ENCODE results near the gene GP1BB. TPM values are rescaled to one million over a fixed set of nuclear protein-coding genes. Genes with fewer than 3 reads are reported as not detected.
"Not testable (repeated sequence)": the region's sequence is repeated elsewhere in the genome, so short reads cannot be mapped to it uniquely, and the experiment has no call there.

Gene GP1BB
- total RNA-seq, 1 donor from 2014 or later: not detected

GRCh38 chr22:19722178-19722981 lies 959 bp upstream of the GP1BB start:
- peaks cover 2% of the 10 kb centered on the region for H3K27me3 ChIP-seq (ENCODE audit: control insufficient read depth, insufficient read depth, low read length)
- H3K36me3 ChIP-seq (ENCODE audit: control insufficient read depth, insufficient read depth, low read length): no peaks in the 10 kb centered on the region
- FAIRE-seq: no peak
- H3K4me3 ChIP-seq (ENCODE audit: low read depth, low read length): no peak overlapping the region
- no peak for DNase-seq (ENCODE audit: low read depth)
- no peak for TF ChIP-seq CTCF (IDR thresholded peaks at IDR 0.05; ENCODE audit: insufficient read depth, low read length, severe bottlenecking)

- FAIRE-seq: no peak
- Histone ChIP-seq H3K4me3 (ENCODE audit: low read depth, low read length) (no peak overlapping the region), H3K27me3 (ENCODE audit: control insufficient read depth, insufficient read depth, low read length) (peaks cover 2% of the 10 kb centered on the region), H3K36me3 (ENCODE audit: control insufficient read depth, insufficient read depth, low read length) (no peaks in the 10 kb centered on the region)
- no peak for DNase-seq (ENCODE audit: low read depth)
- TF ChIP-seq CTCF (IDR thresholded peaks at IDR 0.05; ENCODE audit: insufficient read depth, low read length, severe bottlenecking): no peak
These were observed 432 bp upstream of the GP1BB start for GRCh38 chr22:19722982-19723231.

GRCh38 chr22:19723983-19724827 lies 866 bp downstream of the GP1BB start:
- FAIRE-seq (no peak), DNase-seq (ENCODE audit: low read depth) (no peak)
- Histone ChIP-seq H3K36me3 (ENCODE audit: control insufficient read depth, insufficient read depth, low read length) (no peaks in the 10 kb centered on the region), H3K4me3 (ENCODE audit: low read depth, low read length) (no peak overlapping the region), H3K27me3 (ENCODE audit: control insufficient read depth, insufficient read depth, low read length) (peaks cover 2% of the 10 kb centered on the region)
- no peak for TF ChIP-seq CTCF (IDR thresholded peaks at IDR 0.05; ENCODE audit: insufficient read depth, low read length, severe bottlenecking)

- Histone ChIP-seq H3K27me3 (ENCODE audit: control insufficient read depth, insufficient read depth, low read length) (no peaks in the 10 kb centered on the region), H3K36me3 (ENCODE audit: control insufficient read depth, insufficient read depth, low read length) (no peaks in the 10 kb centered on the region), H3K4me3 (ENCODE audit: low read depth, low read length) (no peak overlapping the region)
- FAIRE-seq: no peak
- no peak for TF ChIP-seq CTCF (IDR thresholded peaks at IDR 0.05; ENCODE audit: insufficient read depth, low read length, severe bottlenecking)
- DNase-seq (ENCODE audit: low read depth): no peak
These were observed 1.8 kb downstream of the GP1BB start for GRCh38 chr22:19724927-19725661.

- FAIRE-seq; DNase-seq (ENCODE audit: low read depth); H3K4me3 ChIP-seq (ENCODE audit: low read depth, low read length); H3K27me3 ChIP-seq (ENCODE audit: control insufficient read depth, insufficient read depth, low read length); H3K36me3 ChIP-seq (ENCODE audit: control insufficient read depth, insufficient read depth, low read length): not testable (repeated sequence)
These were observed 2.9 kb downstream of the GP1BB start for GRCh38 chr22:19726064-19726788.

Measured in bronchial epithelial cell (primary cell).